Hepatocyte (in vitro differentiated cells): ENCODE results near the gene TRPC4. TPM values are rescaled to one million over a fixed set of nuclear protein-coding genes. Genes with fewer than 3 reads are reported as not detected.

Experiments used
- DNase-seq: peaks from one replicate; pipeline ENCODE4 v3.0.0-alpha.2; 2016; ENCODE audit warnings: low spot score
- H2AFZ ChIP-seq: fragments of 200-600 bp; sonication (generic); 2 replicates; pipeline ENCODE4 v1.6.0; 2016; ENCODE audit warnings: antibody characterized with exemption, mild to moderate bottlenecking
- H3K27ac ChIP-seq: fragments of 200-600 bp; sonication (generic); 2 replicates; pipeline ENCODE4 v1.5.1; 2016; ENCODE audit warnings: mild to moderate bottlenecking
- H3K27me3 ChIP-seq: fragments of 200-600 bp; sonication (generic); 2 replicates; pipeline ENCODE4 v1.6.1; 2016
- H3K36me3 ChIP-seq: fragments of 200-600 bp; sonication (generic); replicated peaks from 2 replicates; pipeline ENCODE4 v1.5.1; 2016; ENCODE audit warnings: low read depth; ENCODE audit not compliant: insufficient read depth
- H3K4me1 ChIP-seq: fragments of 200-600 bp; sonication (generic); 2 replicates; pipeline ENCODE4 v1.5.1; 2016; ENCODE audit warnings: mild to moderate bottlenecking, moderate library complexity; ENCODE audit not compliant: insufficient read depth
- H3K4me2 ChIP-seq: fragments of 200-600 bp; sonication (generic); 2 replicates; pipeline ENCODE4 v1.6.0; 2016
- H3K4me3 ChIP-seq: fragments of 200-600 bp; sonication (generic); 2 replicates; pipeline ENCODE4 v1.5.1; 2016; ENCODE audit warnings: mild to moderate bottlenecking
- H3K79me2 ChIP-seq: fragments of 200-600 bp; sonication (generic); 2 replicates; pipeline ENCODE4 v1.6.0; 2017; ENCODE audit warnings: mild to moderate bottlenecking
- H3K9me2 ChIP-seq: fragments of 200-600 bp; sonication (generic); replicated peaks from 2 replicates; pipeline ENCODE4 v1.6.0; 2017; ENCODE audit warnings: mild to moderate bottlenecking; ENCODE audit not compliant: insufficient read depth
- H3K9me3 ChIP-seq: fragments of 200-600 bp; sonication (generic); 2 replicates; pipeline ENCODE4 v1.5.1; 2016; ENCODE audit warnings: low read depth, mild to moderate bottlenecking
- H4K20me1 ChIP-seq: fragments of 200-600 bp; sonication (generic); 2 replicates; pipeline ENCODE4 v1.6.0; 2016; ENCODE audit warnings: mild to moderate bottlenecking; ENCODE audit not compliant: insufficient read depth, poor library complexity, severe bottlenecking
- CTCF ChIP-seq: fragments of 200-600 bp; sonication (generic); IDR thresholded peaks from 2 replicates; pipeline ENCODE4 v1.5.1; 2016; ENCODE audit warnings: antibody characterized with exemption, mild to moderate bottlenecking; ENCODE audit not compliant: poor library complexity
- EZH2 ChIP-seq: fragments of 200-600 bp; sonication (generic); IDR thresholded peaks from 2 replicates; pipeline ENCODE4 v1.6.1; 2016; ENCODE audit warnings: antibody characterized with exemption, mild to moderate bottlenecking, borderline replicate concordance
- EZH2phosphoT487 ChIP-seq: fragments of 200-600 bp; sonication (generic); IDR thresholded peaks from one replicate; pipeline ENCODE4 v1.6.1; 2018; ENCODE audit warnings: antibody characterized with exemption, mild to moderate bottlenecking, low read depth, moderate library complexity; ENCODE audit not compliant: unreplicated experiment, severe bottlenecking
- WGBS: methylation state at CpG from one replicate; pipeline ENCODE4 v1.1.6; 2016; ENCODE audit warnings: low lambda C conversion rate; ENCODE audit errors: missing lambda C conversion rate; 5-methylcytosine and 5-hydroxymethylcytosine counted together
- polyA plus RNA-seq: library from polyadenylated mRNA; unstranded; fragments of >200 nt; fragmentation: Nextera tagmentation; extraction: Ambion mirVana; gene quantifications from 2 replicates; pipeline ENCODE4 v1.2.1, GENCODE V29; 2016
- total RNA-seq: library from RNA; depleted of rRNA; stranded (reverse); fragments of >200 nt; gene quantifications from 2 replicates; pipeline ENCODE4 v1.2.3, GENCODE V29; 2014

TRPC4 gene
- total and polyA plus RNA-seq, 2 experiments from 2014 or later = 0.28 to 0.50 TPM

GRCh38 chr13:37833411-37833810, 36.2 kb downstream of the TRPC4 start:
- Histone ChIP-seq H2AFZ (no peak overlapping the region), H3K4me1 (no peaks in the 10 kb centered on the region), H3K79me2 (no peaks in the 10 kb centered on the region), H3K36me3 (no peaks in the 10 kb centered on the region), H3K9me2 (peaks cover 3% of the 10 kb centered on the region), H4K20me1 (no peaks in the 10 kb centered on the region), H3K9me3 (no peaks in the 10 kb centered on the region), H3K4me2 (no peak overlapping the region), H3K27me3 (no peaks in the 10 kb centered on the region), H3K27ac (no peak overlapping the region), H3K4me3 (no peak overlapping the region)
- 78% methylated on average over 4 of the region's 4 CpGs for WGBS
- no peak for DNase-seq
- TF ChIP-seq CTCF = no peak
- TF ChIP-seq EZH2phosphoT487 = no peak
- no peak for TF ChIP-seq EZH2

GRCh38 chr13:37816276-37816675, 53.3 kb downstream of the TRPC4 start:
- H2AFZ ChIP-seq = no peak overlapping the region
- H3K9me3 ChIP-seq = no peaks in the 10 kb centered on the region
- WGBS = 84% methylated on average over 1 of the region's 1 CpG
- H3K27me3 ChIP-seq = no peaks in the 10 kb centered on the region
- no peaks in the 10 kb centered on the region for H3K9me2 ChIP-seq
- H3K79me2 ChIP-seq = no peaks in the 10 kb centered on the region
- TF ChIP-seq CTCF (no peak), EZH2phosphoT487 (no peak), EZH2 (no peak)
- H4K20me1 ChIP-seq = no peaks in the 10 kb centered on the region
- no peak overlapping the region for H3K4me2 ChIP-seq
- no peak overlapping the region for H3K4me3 ChIP-seq
- no peaks in the 10 kb centered on the region for H3K4me1 ChIP-seq
- H3K36me3 ChIP-seq = no peaks in the 10 kb centered on the region
- no peak for DNase-seq
- no peak overlapping the region for H3K27ac ChIP-seq

GRCh38 chr13:37811441-37811840, 58.1 kb downstream of the TRPC4 start:
- Histone ChIP-seq H3K36me3 (no peaks in the 10 kb centered on the region), H3K9me3 (no peaks in the 10 kb centered on the region), H3K79me2 (no peaks in the 10 kb centered on the region), H3K4me2 (no peak overlapping the region), H3K27me3 (no peaks in the 10 kb centered on the region), H2AFZ (no peak overlapping the region), H3K27ac (no peak overlapping the region), H3K4me3 (no peak overlapping the region), H3K9me2 (no peaks in the 10 kb centered on the region), H4K20me1 (no peaks in the 10 kb centered on the region), H3K4me1 (no peaks in the 10 kb centered on the region)
- no peak for DNase-seq
- 74% methylated on average over 2 of the region's 2 CpGs for WGBS
- no peak for TF ChIP-seq CTCF
- TF ChIP-seq EZH2phosphoT487 = no peak
- no peak for TF ChIP-seq EZH2

GRCh38 chr13:37806666-37807065, 62.9 kb downstream of the TRPC4 start:
- 74% methylated on average over 3 of the region's 3 CpGs for WGBS
- Histone ChIP-seq H3K9me2 (no peaks in the 10 kb centered on the region), H3K4me3 (no peak overlapping the region), H4K20me1 (no peaks in the 10 kb centered on the region), H3K4me1 (no peaks in the 10 kb centered on the region), H3K79me2 (no peaks in the 10 kb centered on the region), H2AFZ (no peak overlapping the region), H3K27ac (no peak overlapping the region), H3K9me3 (no peaks in the 10 kb centered on the region), H3K27me3 (no peaks in the 10 kb centered on the region), H3K4me2 (no peak overlapping the region), H3K36me3 (no peaks in the 10 kb centered on the region)
- peak; percentile 37 for DNase-seq
- TF ChIP-seq EZH2phosphoT487 (no peak), EZH2 (no peak), CTCF (no peak)
